H9 (cell line): ENCODE results near the gene PLCL1. TPM values are rescaled to one million over a fixed set of nuclear protein-coding genes. Genes with fewer than 3 reads are reported as not detected.

ENCODE experiments used
- DNase-seq: peaks from one replicate; pipeline ENCODE4 v3.0.0-alpha.2; 2017
- H2AFZ ChIP-seq: one replicate; pipeline ENCODE4 v1.6.1; 2013; ENCODE audit warnings: mild to moderate bottlenecking, low read length, control low read depth, moderate library complexity
- H2AK5ac ChIP-seq: 2 replicates; pipeline ENCODE4 v1.6.1; 2013; ENCODE audit warnings: low read length, control low read depth, mixed read lengths; ENCODE audit not compliant: insufficient read length
- H2BK120ac ChIP-seq: one replicate; pipeline ENCODE4 v1.6.1; 2013; ENCODE audit warnings: low read depth, mild to moderate bottlenecking, low read length, control low read depth, inconsistent platforms; ENCODE audit not compliant: poor library complexity, severe bottlenecking
- H2BK12ac ChIP-seq: 2 replicates; pipeline ENCODE4 v1.6.1; 2013; ENCODE audit warnings: low read length, control low read depth, mixed read lengths, low read depth; ENCODE audit not compliant: insufficient read length
- H2BK15ac ChIP-seq: 2 replicates; pipeline ENCODE4 v1.6.1; 2013; ENCODE audit warnings: low read depth, low read length, control low read depth
- H2BK20ac ChIP-seq: one replicate; pipeline ENCODE4 v1.6.1; 2013; ENCODE audit warnings: low read depth, mild to moderate bottlenecking, low read length, control low read depth, inconsistent platforms; ENCODE audit not compliant: poor library complexity, severe bottlenecking
- H2BK5ac ChIP-seq: 2 replicates; pipeline ENCODE4 v1.6.1; 2013; ENCODE audit warnings: low read length, control low read depth, mixed read lengths; ENCODE audit not compliant: insufficient read length
- H3K14ac ChIP-seq: 2 replicates; pipeline ENCODE4 v1.6.1; 2013; ENCODE audit warnings: low read length, control low read depth; ENCODE audit not compliant: insufficient read depth
- H3K18ac ChIP-seq: 2 replicates; pipeline ENCODE4 v1.6.1; 2013; ENCODE audit warnings: low read depth, mild to moderate bottlenecking, mixed read lengths, low read length, control low read depth; ENCODE audit not compliant: insufficient read length
- H3K23ac ChIP-seq: 2 replicates; pipeline ENCODE4 v1.6.1; 2013; ENCODE audit warnings: low read length, control low read depth, mixed read lengths, low read depth; ENCODE audit not compliant: insufficient read length
- H3K23me2 ChIP-seq: 2 replicates; pipeline ENCODE4 v1.6.1; 2013; ENCODE audit warnings: low read depth, mild to moderate bottlenecking, mixed read lengths, low read length, control low read depth; ENCODE audit not compliant: insufficient read length, poor library complexity, severe bottlenecking
- H3K27ac ChIP-seq: 2 replicates; pipeline ENCODE4 v1.5.1; 2013; ENCODE audit warnings: low read length, control low read depth, mixed read lengths, low read depth; ENCODE audit not compliant: insufficient read length
- H3K27me3 ChIP-seq: 2 replicates; pipeline ENCODE4 v1.6.1; 2013; ENCODE audit warnings: low read length, control low read depth, inconsistent platforms; ENCODE audit not compliant: insufficient read depth
- H3K4ac ChIP-seq: 2 replicates; pipeline ENCODE4 v1.6.1; 2013; ENCODE audit warnings: low read depth, mild to moderate bottlenecking, control low read depth, inconsistent platforms, low read length, moderate library complexity
- H3K4me1 ChIP-seq: 2 replicates; pipeline ENCODE4 v1.6.1; 2013; ENCODE audit warnings: low read length, control low read depth, inconsistent platforms; ENCODE audit not compliant: insufficient read depth
- H3K4me2 ChIP-seq: 2 replicates; pipeline ENCODE4 v1.6.1; 2013; ENCODE audit warnings: low read length, control low read depth, mixed read lengths; ENCODE audit not compliant: insufficient read length, insufficient read depth
- H3K56ac ChIP-seq: 2 replicates; pipeline ENCODE4 v1.6.1; 2013; ENCODE audit warnings: low read depth, mild to moderate bottlenecking, mixed read lengths, low read length, control low read depth; ENCODE audit not compliant: insufficient read length
- H3K79me1 ChIP-seq: 2 replicates; pipeline ENCODE4 v1.6.1; 2013; ENCODE audit warnings: low read depth, mild to moderate bottlenecking, moderate library complexity, low read length, control low read depth, inconsistent platforms; ENCODE audit not compliant: insufficient read depth, poor library complexity, severe bottlenecking
- H3K79me2 ChIP-seq: 2 replicates; pipeline ENCODE4 v1.6.1; 2013; ENCODE audit warnings: low read length, control low read depth, inconsistent platforms; ENCODE audit not compliant: insufficient read depth
- H3K9ac ChIP-seq: 2 replicates; pipeline ENCODE4 v1.6.1; 2013; ENCODE audit warnings: low read length, control low read depth, mixed read lengths; ENCODE audit not compliant: insufficient read length; ENCODE audit errors: extremely low read depth
- H3K9me3 ChIP-seq: one replicate; pipeline ENCODE4 v1.6.1; 2013; ENCODE audit warnings: low read depth, low read length, inconsistent platforms; ENCODE audit not compliant: control insufficient read depth
- H3T11ph ChIP-seq: one replicate; pipeline ENCODE4 v1.6.1; 2013; ENCODE audit warnings: mild to moderate bottlenecking, low read length, control low read depth, inconsistent platforms
- H4K20me1 ChIP-seq: one replicate; pipeline ENCODE4 v1.6.1; 2013; ENCODE audit not compliant: control insufficient read depth, insufficient read length, insufficient read depth
- H4K5ac ChIP-seq: 2 replicates; pipeline ENCODE4 v1.6.1; 2013; ENCODE audit warnings: low read depth, mild to moderate bottlenecking, mixed read lengths, low read length, control low read depth; ENCODE audit not compliant: insufficient read length
- H4K8ac ChIP-seq: replicated peaks from 2 replicates; pipeline ENCODE4 v1.6.1; 2013; ENCODE audit warnings: low read length, control low read depth, mixed read lengths, low read depth; ENCODE audit not compliant: insufficient read length
- H4K91ac ChIP-seq: 2 replicates; pipeline ENCODE4 v1.6.1; 2013; ENCODE audit warnings: low read depth, mild to moderate bottlenecking, moderate library complexity, mixed read lengths, low read length, control low read depth; ENCODE audit not compliant: insufficient read length
- H3K27ac Mint-ChIP-seq, 3 experiments: 2 replicates in 2 of 3; 3 replicates in 1 of 3; pipeline ENCODE4 v1.8.0; 2020 to 2021; ENCODE audit warnings: mixed read lengths in 3 of 3, mild to moderate bottlenecking in 1 of 3, moderate library complexity in 1 of 3
- H3K27me3 Mint-ChIP-seq: 2 replicates; pipeline ENCODE4 v1.8.0; 2021; ENCODE audit warnings: low read depth, mild to moderate bottlenecking, moderate library complexity, mixed read lengths
- H3K36me3 Mint-ChIP-seq, 3 experiments: 2 replicates in 2 of 3; 3 replicates in 1 of 3; pipeline ENCODE4 v1.8.0; 2020 to 2021; ENCODE audit warnings: low read depth in 3 of 3, mixed read lengths in 3 of 3; ENCODE audit not compliant: insufficient read depth in 1 of 3
- H3K4me1 Mint-ChIP-seq, 2 experiments: 2 replicates each; pipeline ENCODE4 v1.8.0; 2020; ENCODE audit warnings: mixed read lengths in 2 of 2
- H3K4me3 Mint-ChIP-seq, 2 experiments: 2 replicates in 1 of 2; 3 replicates in 1 of 2; pipeline ENCODE4 v1.8.0; 2020 to 2021; ENCODE audit warnings: mild to moderate bottlenecking in 2 of 2, mixed read lengths in 2 of 2, moderate library complexity in 1 of 2
- H3K9me3 Mint-ChIP-seq, 2 experiments: 2 replicates in 1 of 2; 3 replicates in 1 of 2; pipeline ENCODE4 v1.8.0; 2020; ENCODE audit warnings: mild to moderate bottlenecking in 2 of 2, mixed read lengths in 2 of 2, moderate library complexity in 1 of 2
- WGBS: extraction: QIAGEN DNeasy Blood & Tissue Kit; methylation state at CpG from one replicate; pipeline ENCODE4 v1.1.7; 2013; ENCODE audit warnings: missing lambda C conversion rate, low lambda C conversion rate, mixed read lengths; ENCODE audit not compliant: insufficient read length; ENCODE audit errors: extremely low coverage; 5-methylcytosine and 5-hydroxymethylcytosine counted together
- total RNA-seq: library from RNA; stranded (reverse); gene quantifications from 2 replicates; pipeline ENCODE4 v1.2.1, GENCODE V29; 2021
- TF ChIP-seq, protein P1 (sequence below): fragments of 200-600 bp; sonication (generic); conservative IDR thresholded peaks from 3 replicates; pipeline ENCODE4 v1.8.0; 2021; ENCODE audit warnings: antibody characterized with exemption, mild to moderate bottlenecking

Gene PLCL1
- total RNA-seq, 1 experiment from 2014 or later, result 0.04 TPM

- no peak overlapping the region for H2BK15ac ChIP-seq
These were observed 67.5 kb downstream of the PLCL1 start for GRCh38 chr2:197871780-197872456.

More at GRCh38 chr2:197871780-197872456, 67.5 kb downstream of the PLCL1 start:
- Histone ChIP-seq H3K4me1 (0 out of 2 replicates have a peak, but pooled peaks cover 6% of the 10 kb centered on the region), H3K23ac (no peak overlapping the region), H2BK5ac (no peak overlapping the region), H3K23me2 (no peaks in the 10 kb centered on the region), H2AFZ (no peak overlapping the region), H4K20me1 (no peaks in the 10 kb centered on the region), H3K4ac (no peak overlapping the region), H3K27me3 (no peaks in the 10 kb centered on the region), H4K5ac (no peak overlapping the region), H3K9me3 (no peaks in the 10 kb centered on the region), H3K79me1 (no peaks in the 10 kb centered on the region), H3K27ac (no peak overlapping the region), H3K9ac (no peak overlapping the region), H4K91ac (no peak overlapping the region), H2BK120ac (no peak overlapping the region), H3T11ph (no peak overlapping the region), H3K56ac (no peak overlapping the region), H2BK20ac (no peak overlapping the region), H3K18ac (no peak overlapping the region), H2AK5ac (no peak overlapping the region), H2BK12ac (no peak overlapping the region), H3K79me2 (no peaks in the 10 kb centered on the region), H4K8ac (no peak overlapping the region), H3K4me2 (no peak overlapping the region), H3K14ac (no peak overlapping the region)
- WGBS, result no CpG with 5 or more reads among the region's 3 CpGs
- Mint-ChIP-seq H3K36me3 (no peaks in the 10 kb centered on the region), H3K27me3 (no peaks in the 10 kb centered on the region), H3K4me1 (peaks cover 23 to 35% of the 10 kb centered on the region in 2 experiments), H3K9me3 (no peaks in the 10 kb centered on the region), H3K27ac (peak overlapping the region in 1 of 3 experiments; percentile 17; a peak in 2 of 7 replicates), H3K4me3 (no peak overlapping the region)
- DNase-seq, result no peak
- TF ChIP-seq, protein P1, sequence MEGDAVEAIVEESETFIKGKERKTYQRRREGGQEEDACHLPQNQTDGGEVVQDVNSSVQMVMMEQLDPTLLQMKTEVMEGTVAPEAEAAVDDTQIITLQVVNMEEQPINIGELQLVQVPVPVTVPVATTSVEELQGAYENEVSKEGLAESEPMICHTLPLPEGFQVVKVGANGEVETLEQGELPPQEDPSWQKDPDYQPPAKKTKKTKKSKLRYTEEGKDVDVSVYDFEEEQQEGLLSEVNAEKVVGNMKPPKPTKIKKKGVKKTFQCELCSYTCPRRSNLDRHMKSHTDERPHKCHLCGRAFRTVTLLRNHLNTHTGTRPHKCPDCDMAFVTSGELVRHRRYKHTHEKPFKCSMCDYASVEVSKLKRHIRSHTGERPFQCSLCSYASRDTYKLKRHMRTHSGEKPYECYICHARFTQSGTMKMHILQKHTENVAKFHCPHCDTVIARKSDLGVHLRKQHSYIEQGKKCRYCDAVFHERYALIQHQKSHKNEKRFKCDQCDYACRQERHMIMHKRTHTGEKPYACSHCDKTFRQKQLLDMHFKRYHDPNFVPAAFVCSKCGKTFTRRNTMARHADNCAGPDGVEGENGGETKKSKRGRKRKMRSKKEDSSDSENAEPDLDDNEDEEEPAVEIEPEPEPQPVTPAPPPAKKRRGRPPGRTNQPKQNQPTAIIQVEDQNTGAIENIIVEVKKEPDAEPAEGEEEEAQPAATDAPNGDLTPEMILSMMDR, result no peak
